Measurements from ENCODE around the gene RBP2.
"Not testable (repeated sequence)": the region's sequence is repeated elsewhere in the genome, so short reads cannot be mapped to it uniquely, and the experiment has no call there.

Gene RBP2

DNA sequence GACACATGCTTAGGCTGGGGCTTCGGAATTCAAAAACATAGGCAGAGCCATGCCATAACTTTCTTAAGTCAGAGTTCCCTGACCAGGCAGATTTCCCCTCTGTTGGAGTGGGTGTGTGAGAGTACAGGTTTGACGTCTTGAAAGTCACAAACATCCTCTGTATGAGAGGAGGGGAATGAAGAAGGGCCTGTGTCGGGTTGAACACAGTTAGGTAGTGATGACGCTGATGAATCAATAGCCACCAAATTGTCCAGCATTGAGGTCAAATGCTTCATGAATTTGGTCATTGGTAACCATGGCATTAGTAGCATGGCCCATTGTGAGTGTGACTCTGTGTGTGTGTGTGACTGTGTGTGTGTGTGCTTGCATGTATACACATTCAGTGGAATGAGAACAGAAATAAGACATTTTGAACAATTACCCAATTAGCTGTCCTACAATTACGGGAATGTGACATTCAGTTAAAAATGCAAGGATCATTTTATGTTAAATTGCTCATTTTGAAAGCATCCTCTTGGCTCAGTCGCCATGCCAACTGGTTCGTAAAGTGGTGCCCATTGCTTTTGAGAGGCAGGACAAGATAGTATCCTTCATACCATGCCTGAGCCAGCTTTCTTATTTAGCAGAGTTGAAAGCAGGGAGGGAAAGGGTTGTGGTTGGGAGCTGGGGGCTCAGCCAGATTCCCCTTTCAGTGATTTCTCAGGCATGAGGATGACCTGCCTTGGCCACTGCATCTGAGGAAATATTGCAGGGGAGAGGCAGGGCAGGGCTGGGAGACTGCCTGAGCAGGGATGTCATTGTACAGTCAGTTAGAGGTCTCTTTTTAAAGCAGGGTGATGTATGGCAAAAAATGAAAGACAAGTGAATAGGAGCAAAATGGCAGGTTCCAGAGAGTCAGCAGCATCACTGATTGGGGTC lies 35.4 kb downstream of the RBP2 start:
- DNase-seq: no peak

DNA sequence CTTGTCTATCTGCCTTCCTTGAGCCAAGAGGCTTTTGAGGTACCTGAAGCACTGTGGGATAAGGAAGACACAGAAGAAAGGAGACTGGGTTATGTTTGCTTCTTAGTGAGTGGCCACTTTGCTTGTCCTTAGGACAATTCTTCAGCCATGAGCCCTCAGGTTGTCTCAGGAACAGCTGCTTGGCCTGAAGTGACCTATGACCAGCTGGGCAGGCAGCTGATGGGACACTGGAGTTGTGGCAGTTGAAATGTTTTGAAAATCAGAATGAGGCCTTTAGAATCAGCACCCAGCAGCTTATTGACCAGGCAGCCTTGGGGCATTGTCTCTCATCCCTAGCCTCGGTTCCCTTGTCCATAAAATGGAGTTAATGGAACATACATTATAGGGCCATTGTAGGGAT lies 37.0 kb downstream of the RBP2 start:
- DNase-seq: no peak

DNA sequence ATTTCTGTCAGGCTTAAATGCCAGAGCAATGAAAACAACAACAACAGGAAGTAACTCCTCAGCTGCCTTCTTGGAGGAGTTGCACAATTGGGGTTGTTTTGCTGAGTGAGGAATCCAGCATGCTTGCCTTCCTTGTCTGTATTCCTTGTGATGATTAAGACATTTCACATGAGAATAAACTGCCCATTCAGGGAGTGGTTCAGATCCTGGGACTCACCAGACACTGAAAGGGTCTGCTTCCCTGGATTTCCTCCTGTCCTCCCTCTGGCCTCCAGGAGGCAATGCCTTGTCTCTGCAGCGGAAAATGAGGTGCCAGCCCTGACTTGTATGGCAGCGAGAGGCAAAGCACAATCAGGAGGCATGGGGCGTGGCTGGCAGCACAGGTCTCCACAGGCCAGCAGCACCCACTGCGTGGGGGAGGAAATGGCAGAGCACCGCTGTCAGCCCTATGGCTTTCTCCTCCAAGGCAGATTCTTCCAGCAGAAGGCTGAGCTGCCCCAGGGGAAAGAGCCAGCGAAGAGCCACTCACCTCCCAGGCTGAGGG lies 41.5 kb downstream of the RBP2 start:
- DNase-seq: peak; percentile 24

DNA sequence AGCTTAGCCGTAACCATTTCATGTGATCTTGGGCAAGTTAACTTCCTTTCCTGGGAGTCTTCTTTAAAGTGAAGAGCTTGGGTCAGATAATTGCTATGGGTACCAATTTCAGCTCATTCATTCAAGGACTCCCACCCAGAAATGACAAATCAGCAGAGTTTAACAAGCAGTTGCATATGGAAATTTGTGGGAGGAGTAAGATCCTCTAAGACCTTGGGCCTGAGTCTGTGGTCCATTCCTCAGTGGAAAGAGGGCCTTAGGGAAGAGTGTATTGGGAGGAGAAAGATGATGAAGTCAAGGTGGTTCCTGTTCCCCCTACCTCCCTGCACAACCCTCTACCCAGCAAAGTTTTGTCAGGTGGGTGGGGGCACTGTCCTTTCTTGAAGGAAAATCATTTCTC lies 42.1 kb downstream of the RBP2 start:
- no peak for DNase-seq

DNA sequence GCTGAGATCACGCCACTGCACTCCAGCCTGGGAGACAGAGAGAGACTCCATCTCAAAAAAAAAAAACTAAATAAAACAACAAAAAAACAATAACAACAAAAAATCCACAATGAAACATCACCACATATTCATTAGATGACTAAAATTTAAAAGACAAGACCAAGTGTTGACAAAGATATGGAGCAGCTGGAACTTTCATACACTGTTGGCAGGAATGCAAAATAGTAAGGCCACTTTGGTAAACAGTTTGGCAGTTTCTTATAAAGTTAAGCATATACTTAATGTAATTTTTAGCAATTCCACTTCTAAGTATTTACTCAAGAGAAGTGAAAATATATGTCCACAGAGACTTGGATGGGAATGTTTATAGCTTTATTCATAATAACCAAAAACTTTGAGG lies 43.2 kb downstream of the RBP2 start:
- no peak for DNase-seq

DNA sequence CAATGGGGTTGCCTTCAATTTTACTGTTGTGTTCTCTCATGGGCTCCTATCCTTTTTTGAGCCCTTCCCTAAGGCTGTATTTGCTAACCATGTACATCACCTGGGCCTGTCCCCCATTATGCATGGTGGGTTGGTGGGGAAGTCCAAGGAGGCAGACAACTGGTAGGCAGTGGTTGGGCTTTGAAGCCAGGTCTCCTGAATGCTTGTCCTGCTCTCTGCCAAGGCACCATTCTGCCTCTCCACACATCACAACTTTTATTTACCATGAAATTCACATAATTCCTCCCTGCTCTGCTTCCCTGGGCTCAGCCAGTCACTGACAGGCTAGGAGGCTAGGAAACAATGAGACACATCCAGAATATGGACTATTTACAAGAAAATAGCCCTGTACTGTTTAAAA lies 45.8 kb downstream of the RBP2 start:
- DNase-seq: no peak

GRCh38 chr3:139427283-139428060 lies 48.8 kb downstream of the RBP2 start:
- DNase-seq: peak; percentile 74

DNA sequence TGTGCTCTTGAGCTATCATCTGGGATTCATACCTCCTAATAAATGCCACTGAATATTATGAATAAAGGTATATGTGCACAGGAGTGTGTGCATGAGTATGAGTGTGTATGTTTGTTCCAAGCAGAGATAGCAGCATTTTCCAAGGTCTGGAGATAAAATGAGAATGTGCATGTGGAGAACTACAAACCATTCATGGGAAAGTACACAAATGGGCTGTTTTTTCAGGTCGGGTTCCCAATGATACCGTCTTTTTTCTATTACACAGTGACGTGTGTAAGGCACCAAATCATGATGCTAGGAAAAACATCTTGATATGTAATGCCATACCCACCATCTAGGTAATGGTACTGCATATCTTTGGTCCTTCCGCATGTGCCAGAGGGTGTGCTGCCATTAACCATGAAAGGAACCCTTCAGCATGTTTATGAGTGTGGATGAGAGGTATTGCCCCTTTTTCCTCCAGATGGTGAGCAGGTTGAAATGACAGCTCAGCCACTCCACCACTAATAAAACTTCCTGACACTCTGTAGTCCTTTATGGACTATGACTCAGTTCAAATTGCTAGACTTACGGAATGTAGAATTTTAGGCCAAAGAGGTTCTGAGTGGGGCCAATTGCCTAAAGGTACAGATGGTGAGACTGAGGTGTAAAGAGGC lies 50.4 kb downstream of the RBP2 start:
- no peak for DNase-seq

GRCh38 chr3:139423232-139423631 lies 53.1 kb downstream of the RBP2 start:
- DNase-seq: no peak

DNA sequence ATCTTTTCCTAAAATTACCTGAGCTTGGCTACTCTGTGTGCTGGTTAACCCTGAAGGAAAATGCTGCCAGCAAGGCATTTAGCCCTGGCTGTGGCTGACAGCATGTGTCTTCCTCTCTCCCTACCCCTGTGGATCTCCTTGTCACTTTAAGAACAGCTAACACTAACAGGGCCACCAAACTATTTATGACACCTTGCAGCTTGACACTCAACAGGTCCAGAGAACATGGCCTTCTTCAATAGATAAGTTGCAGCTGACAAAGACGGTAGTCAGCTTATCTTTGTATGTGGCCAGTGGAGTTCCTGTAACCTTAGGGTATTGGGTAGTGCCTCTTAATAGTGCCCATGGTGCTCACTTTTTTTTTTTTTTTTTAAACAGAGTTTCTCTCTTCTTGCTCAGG lies 54.9 kb downstream of the RBP2 start:
- no peak for DNase-seq

DNA sequence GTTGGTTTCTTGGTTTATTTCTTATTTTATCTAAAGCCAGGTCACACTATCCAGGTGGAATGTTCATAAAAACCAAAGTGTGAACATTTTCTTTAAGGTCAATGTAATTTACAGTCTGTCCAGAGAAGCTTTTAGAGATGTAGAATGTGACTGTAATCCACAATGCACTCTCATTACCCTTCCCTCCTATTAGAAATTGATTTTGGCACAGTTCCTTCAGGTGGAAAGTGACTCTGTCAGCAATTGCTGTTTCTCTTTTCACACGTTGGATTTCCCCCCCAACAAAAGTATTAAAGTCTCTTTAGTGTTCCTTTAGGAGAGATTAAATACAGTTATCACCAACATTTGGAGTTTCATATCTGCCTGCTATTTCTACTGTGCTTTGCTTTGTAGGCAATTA lies 55.3 kb downstream of the RBP2 start:
- no peak for DNase-seq

DNA sequence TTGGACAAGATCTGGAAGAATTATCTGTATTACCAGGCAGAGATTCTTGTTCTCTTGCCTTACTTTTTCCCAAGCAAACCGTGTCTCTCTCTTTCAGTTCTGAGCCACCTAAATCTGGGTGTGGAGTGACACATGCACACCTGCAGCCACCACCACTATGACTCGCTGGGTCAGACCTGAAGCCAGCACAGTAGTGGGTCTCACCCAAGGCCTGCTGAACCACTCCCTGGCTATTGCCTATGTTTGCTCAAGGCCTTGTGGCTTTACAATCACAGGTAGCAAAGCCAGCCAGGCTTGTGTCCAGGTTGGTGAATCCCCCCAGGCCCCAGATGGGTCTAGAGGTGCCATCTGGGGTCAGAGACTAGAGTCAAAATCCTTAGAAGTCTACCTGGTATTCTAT lies 58.2 kb downstream of the RBP2 start:
- DNase-seq: no peak

DNA sequence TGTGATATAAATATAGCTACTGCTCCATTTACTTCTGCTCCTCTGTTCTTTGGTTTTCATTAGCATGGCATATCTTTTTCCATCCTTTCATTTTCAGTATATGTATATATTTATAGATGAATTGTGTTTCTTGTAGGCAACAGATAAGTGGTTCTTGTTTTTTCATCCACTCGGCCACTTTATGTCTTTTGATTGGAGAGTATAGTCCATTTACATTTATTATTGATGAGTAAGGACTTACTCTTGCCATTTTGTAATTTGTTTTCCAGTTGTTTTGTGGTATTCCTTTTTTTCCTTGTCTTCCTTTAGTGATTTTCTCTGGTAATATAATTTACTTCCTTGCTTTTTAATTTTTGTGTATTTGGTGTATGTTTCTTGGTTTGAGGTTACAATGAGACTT lies 60.0 kb downstream of the RBP2 start:
- no peak for DNase-seq

- DNase-seq: no peak
These were observed 61.6 kb downstream of the RBP2 start for GRCh38 chr3:139414608-139415224.

GRCh38 chr3:139412891-139413290 lies 63.4 kb downstream of the RBP2 start:
- DNase-seq: not testable (repeated sequence)

Measured in fibroblast of skin of scalp (primary cell).